Activated T-cell treated with anti-CD3 and anti-CD28 coated beads, Interleukin-2, amount 50 U/mL, for 4 hours (primary cell): ENCODE measurements around the gene PXN. TPM values are rescaled to one million over a fixed set of nuclear protein-coding genes. Genes with fewer than 3 reads are reported as not detected.

Experiments
- ATAC-seq, 2 donors: fragments of 200-7000 bp; cut with Tn5 transposase; one replicate each; pipeline ENCODE4 v1.10.0; 2021
- DNase-seq: peaks from one replicate; pipeline ENCODE4 v3.0.0-alpha.2; 2020
- H3K27me3 Mint-ChIP-seq: one replicate; pipeline ENCODE4 v1.8.0; 2021; ENCODE audit warnings: low read depth, mixed read lengths
- H3K36me3 Mint-ChIP-seq: one replicate; pipeline ENCODE4 v1.8.0; 2022; ENCODE audit warnings: mixed read lengths; ENCODE audit not compliant: insufficient read depth
- H3K4me1 Mint-ChIP-seq: one replicate; pipeline ENCODE4 v1.8.0; 2021; ENCODE audit warnings: low read depth, mixed read lengths
- H3K4me3 Mint-ChIP-seq: one replicate; pipeline ENCODE4 v1.8.0; 2021; ENCODE audit warnings: mild to moderate bottlenecking, moderate library complexity, mixed read lengths
- H3K9me3 Mint-ChIP-seq: one replicate; pipeline ENCODE4 v1.8.0; 2021; ENCODE audit warnings: mixed read lengths
- total RNA-seq, 3 donors: library from RNA; stranded (reverse); gene quantifications; one replicate each; pipeline ENCODE4 v1.2.1, GENCODE V29; 2021

Gene PXN
- total RNA-seq, 3 donors from 2014 or later = 49.2 to 54.0 (median 51.1) TPM

DNA sequence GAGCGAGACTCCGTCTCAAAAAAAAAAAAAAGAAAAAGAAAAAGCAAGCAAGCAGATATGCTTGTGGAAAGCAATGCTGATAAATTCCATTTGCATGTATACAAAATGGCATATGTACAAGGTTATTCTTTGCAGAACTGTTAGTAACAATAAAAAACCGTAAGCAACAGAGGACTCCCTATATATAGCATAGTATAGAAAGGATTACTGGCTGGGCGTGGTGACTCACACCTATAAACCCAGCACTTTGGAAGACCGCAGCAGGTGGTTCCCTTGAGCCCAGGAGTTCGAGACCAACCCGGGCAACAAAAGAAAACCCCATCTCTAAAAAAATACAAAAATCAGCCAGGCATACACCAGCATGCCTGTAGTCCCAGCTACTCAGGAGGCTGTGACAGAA lies 84.6 kb downstream of the PXN start:
- DNase-seq (no peak), ATAC-seq (no peak)
- Mint-ChIP-seq H3K36me3 (peaks cover 53% of the 10 kb centered on the region), H3K4me1 (peaks cover 2% of the 10 kb centered on the region), H3K4me3 (no peak overlapping the region), H3K27me3 (no peaks in the 10 kb centered on the region), H3K9me3 (no peaks in the 10 kb centered on the region)

DNA sequence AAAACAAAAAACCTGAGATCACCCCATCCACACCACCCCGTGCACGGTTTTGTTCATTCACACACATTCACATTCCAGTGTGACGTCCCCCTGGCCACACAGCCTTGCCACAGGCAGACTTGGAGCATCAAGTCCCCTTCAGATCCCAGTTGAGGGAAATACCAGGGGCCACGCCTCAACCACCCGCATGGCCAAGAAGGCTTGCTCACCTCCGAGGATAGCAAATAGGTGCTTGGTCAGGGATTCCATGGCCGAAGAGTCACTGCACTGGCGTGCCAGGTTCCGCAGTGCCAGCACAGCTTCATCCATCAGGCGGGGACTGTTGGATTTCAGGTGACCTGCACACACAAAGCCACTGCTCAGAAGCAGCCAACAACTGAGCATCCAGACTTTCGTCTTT lies 90.0 kb downstream of the PXN start:
- no peaks in the 10 kb centered on the region for H3K4me1 Mint-ChIP-seq
- DNase-seq (no peak), ATAC-seq (no peak)
- H3K4me3 Mint-ChIP-seq = no peak overlapping the region
- peaks cover 49% of the 10 kb centered on the region for H3K36me3 Mint-ChIP-seq
- no peaks in the 10 kb centered on the region for H3K27me3 Mint-ChIP-seq
- H3K9me3 Mint-ChIP-seq = no peaks in the 10 kb centered on the region

DNA sequence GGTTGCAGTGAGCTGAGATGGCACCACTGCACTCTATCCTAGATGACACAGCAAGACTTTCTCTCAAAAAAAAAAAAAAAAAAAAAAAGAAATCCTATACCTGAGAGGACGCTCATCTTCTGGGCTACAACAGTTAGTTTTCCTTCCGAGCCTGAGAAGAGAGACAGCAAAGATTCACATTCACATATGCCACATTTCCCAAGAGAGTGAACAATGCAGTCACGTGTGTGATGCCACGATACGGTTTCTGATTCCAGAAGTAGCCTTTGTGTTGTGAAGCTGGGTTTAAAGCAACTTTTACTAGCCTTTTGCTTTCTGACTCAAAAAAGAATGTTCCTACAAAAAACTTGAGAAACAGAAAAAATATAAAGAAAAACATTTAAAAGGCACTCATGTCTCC lies 90.5 kb downstream of the PXN start:
- no peaks in the 10 kb centered on the region for H3K27me3 Mint-ChIP-seq
- no peak for DNase-seq
- no peak overlapping the region for H3K4me3 Mint-ChIP-seq
- H3K4me1 Mint-ChIP-seq = no peaks in the 10 kb centered on the region
- no peaks in the 10 kb centered on the region for H3K9me3 Mint-ChIP-seq
- H3K36me3 Mint-ChIP-seq = peaks cover 49% of the 10 kb centered on the region
- ATAC-seq = no peak

DNA sequence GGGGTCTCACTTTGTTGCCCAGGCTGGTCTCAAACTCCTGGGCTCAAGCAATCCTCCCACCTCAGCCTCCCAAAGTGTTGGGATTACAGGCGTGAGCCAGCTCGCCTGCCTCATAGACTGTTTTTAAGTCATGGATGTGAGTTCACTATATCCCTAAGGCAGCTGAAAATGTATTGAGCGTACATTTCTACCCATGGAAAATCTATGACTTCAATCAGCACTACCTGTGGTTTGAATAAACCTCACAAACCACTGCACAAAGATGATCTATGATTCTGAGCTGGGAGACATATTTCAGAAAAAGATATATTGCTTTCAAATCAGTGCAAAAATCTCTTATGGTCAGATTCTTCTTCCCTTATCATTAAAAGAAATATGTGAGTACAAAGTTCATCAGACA lies 93.5 kb downstream of the PXN start:
- no peaks in the 10 kb centered on the region for H3K9me3 Mint-ChIP-seq
- no peak for ATAC-seq
- no peak overlapping the region for H3K4me3 Mint-ChIP-seq
- DNase-seq = no peak
- peaks cover 34% of the 10 kb centered on the region for H3K36me3 Mint-ChIP-seq
- H3K27me3 Mint-ChIP-seq = no peaks in the 10 kb centered on the region
- H3K4me1 Mint-ChIP-seq = no peaks in the 10 kb centered on the region

DNA sequence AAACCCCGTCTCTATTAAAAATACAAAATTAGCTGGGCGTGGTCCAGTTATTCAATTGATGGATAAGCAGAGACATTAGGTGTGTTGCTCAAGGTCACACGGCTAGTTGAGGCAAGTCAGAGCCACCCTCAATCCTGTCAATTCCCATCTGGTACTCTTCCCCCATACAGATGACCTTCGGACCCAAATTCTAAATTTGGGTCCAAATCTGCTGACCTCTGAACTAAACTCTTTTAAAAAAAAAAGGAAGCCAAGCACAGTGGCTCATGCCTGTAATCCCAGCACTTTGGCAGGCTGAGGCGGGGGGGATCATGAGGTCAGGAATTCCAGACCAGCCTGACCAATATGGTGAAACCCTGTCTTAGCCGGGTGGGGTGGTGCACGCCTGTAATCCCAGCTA lies 94.9 kb downstream of the PXN start:
- Mint-ChIP-seq H3K4me1 (no peaks in the 10 kb centered on the region), H3K36me3 (peaks cover 21% of the 10 kb centered on the region), H3K27me3 (no peaks in the 10 kb centered on the region), H3K9me3 (no peaks in the 10 kb centered on the region), H3K4me3 (no peak overlapping the region)
- DNase-seq (no peak), ATAC-seq (no peak)

DNA sequence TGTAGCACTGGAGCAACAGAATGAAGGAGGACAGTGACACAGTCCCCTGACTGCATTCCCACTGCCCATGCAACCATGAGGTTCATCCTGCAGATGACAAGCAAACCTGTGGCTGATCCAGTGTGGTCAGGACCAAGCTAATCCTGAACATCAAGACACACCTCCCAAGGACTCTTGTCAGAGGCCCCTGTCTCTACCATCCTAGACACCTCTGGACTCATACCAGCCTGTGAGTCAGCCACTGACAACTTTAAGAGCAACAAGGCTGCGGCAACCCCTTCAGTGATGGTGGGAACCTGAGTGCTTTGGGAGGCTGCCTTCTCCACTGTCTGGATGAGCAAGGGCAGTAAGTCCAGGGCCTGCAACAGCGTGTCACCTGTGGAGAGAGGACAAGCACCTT lies 95.6 kb downstream of the PXN start:
- no peaks in the 10 kb centered on the region for H3K4me1 Mint-ChIP-seq
- no peak for DNase-seq
- ATAC-seq = no peak
- H3K4me3 Mint-ChIP-seq = no peak overlapping the region
- H3K36me3 Mint-ChIP-seq = peaks cover 21% of the 10 kb centered on the region
- no peaks in the 10 kb centered on the region for H3K27me3 Mint-ChIP-seq
- no peaks in the 10 kb centered on the region for H3K9me3 Mint-ChIP-seq

DNA sequence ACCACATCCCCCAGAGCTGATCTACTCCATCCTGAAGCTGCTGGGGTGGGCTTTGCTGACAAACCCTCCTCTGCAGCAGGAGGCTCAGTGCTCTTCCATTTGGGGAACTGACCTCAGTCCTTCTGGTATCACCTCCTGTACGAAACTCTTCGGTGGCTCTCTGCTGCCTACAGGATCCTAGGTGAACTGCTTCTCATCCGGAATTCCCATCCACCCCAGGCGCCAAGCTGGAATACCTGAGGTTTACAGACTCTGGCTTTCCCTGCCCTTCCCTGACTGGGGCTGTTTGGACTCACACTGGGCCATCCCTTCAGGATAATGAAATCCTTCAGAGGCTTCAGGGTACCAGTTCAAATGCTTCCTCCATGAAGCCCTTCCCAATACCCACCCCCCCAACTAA lies 97.2 kb downstream of the PXN start:
- H3K4me3 Mint-ChIP-seq = no peak overlapping the region
- H3K27me3 Mint-ChIP-seq = no peaks in the 10 kb centered on the region
- ATAC-seq = no peak
- no peak for DNase-seq
- peaks cover 16% of the 10 kb centered on the region for H3K36me3 Mint-ChIP-seq
- no peaks in the 10 kb centered on the region for H3K4me1 Mint-ChIP-seq
- H3K9me3 Mint-ChIP-seq = no peaks in the 10 kb centered on the region

DNA sequence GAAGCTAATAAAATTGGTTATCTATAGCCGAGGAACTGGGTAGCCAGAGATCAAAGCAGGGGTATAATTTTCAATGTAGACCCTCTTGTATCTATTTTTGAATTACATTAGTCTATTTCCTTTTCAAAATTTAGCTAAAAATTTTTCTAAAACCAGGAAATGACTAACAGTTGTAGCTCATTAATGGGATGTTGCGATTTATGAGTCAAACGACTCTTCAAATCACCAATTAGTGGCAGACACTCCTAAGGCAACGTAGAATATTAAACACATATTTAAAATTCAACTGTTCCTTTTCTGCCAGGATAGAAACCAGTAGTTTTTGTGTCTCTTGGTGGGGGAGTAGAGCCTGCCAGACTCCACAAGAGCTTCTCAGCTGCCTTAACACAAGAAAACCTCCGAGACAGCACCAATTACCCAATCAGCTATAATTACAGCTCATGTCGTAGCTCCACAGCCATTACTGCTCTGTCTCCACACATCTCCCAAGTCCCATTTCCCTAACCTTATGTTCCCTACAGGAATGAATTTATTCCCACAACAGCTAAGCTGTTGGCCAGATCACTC lies 97.9 kb downstream of the PXN start:
- Mint-ChIP-seq H3K27me3 (no peaks in the 10 kb centered on the region), H3K36me3 (peaks cover 14% of the 10 kb centered on the region), H3K4me1 (no peaks in the 10 kb centered on the region), H3K9me3 (no peaks in the 10 kb centered on the region), H3K4me3 (no peak overlapping the region)
- no peak for ATAC-seq
- no peak for DNase-seq

DNA sequence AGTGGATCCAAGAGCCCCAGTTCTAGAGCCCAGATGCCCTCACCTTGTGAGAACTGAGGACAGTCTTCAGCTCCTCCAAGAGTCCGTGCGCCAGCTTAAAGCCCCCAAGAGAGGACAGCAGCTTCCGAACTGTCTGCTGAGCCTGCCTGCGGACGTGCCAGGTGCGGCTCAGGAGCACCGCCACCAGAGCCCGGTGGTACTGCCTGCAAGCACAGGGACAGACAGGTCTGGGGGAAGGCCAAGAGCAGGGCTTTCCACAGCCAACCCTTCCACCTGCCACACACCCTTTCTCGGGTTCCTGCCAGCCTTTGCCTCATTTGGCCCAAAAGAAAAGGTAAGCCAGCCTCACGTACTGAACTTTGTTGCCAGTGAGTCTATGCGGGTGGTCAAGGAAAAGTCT lies 101.2 kb downstream of the PXN start:
- ATAC-seq (no peak), DNase-seq (no peak)
- no peaks in the 10 kb centered on the region for H3K9me3 Mint-ChIP-seq
- H3K4me3 Mint-ChIP-seq = no peak overlapping the region
- no peaks in the 10 kb centered on the region for H3K27me3 Mint-ChIP-seq
- H3K36me3 Mint-ChIP-seq = peaks cover 36% of the 10 kb centered on the region
- H3K4me1 Mint-ChIP-seq = no peaks in the 10 kb centered on the region

DNA sequence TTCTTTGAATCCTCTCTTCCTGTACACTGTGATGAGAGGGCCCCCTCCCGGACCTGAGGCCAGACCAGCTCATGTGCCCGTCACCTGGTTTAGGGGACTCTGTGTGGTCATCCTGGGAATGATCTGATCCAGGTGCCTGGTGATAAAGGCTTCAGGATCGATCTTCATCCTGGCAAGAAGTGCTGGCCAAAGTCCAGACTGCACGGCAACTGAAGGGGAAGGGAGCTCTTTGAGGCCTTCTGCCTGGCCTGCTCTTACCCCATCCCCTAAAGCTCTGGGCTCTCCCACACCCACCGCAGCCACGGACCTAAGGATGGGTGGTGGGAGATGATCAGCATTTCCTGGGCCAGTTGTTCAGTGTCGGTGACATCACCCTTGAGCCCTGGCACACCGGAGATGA lies 102.8 kb downstream of the PXN start:
- Mint-ChIP-seq H3K9me3 (no peaks in the 10 kb centered on the region), H3K36me3 (peaks cover 38% of the 10 kb centered on the region), H3K4me1 (no peaks in the 10 kb centered on the region), H3K4me3 (no peak overlapping the region), H3K27me3 (no peaks in the 10 kb centered on the region)
- DNase-seq = no peak
- ATAC-seq = no peak

DNA sequence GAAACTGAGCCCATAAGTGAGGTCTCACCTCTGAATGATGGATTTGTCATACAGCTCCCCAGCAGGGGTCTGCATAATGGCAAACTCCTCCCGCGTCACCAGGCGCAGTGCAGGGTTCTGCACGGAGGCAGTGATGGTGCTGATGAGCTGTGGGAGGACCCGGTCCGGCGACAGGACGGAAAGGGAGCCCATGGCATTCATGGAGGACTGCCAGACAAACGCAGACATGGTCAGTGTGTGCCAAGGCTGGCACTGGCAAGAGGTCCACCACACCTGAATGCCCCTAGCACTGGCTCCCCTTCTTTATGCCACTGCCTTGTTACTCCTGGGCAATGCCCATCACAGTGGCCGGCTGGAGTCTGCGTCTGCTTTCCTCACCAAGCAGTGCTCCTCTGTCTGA lies 103.7 kb downstream of the PXN start:
- ATAC-seq (no peak), DNase-seq (no peak)
- no peaks in the 10 kb centered on the region for H3K4me1 Mint-ChIP-seq
- H3K36me3 Mint-ChIP-seq = peaks cover 43% of the 10 kb centered on the region
- no peaks in the 10 kb centered on the region for H3K9me3 Mint-ChIP-seq
- no peak overlapping the region for H3K4me3 Mint-ChIP-seq
- H3K27me3 Mint-ChIP-seq = no peaks in the 10 kb centered on the region

Other genes starting within 250 kb of the PXN start
- 10 to 100 TPM; 70.4 to 90.8 (median 74.6) TPM for gene RAB35, start 149.0 kb downstream of the PXN start, total RNA-seq
- 100 to 1,000 TPM; 192 to 204 (median 200) TPM for gene GCN1, start 71.0 kb downstream of the PXN start, total RNA-seq
- gene RPLP0, start 64.6 kb downstream of the PXN start, total RNA-seq = 1,000 to 10,000 TPM; 4,185 to 4,369 (median 4,226) TPM
- 1,000 to 10,000 TPM; 2,997 to 5,108 (median 5,011) TPM for gene RNU4-2, start 26.2 kb upstream of the PXN start, total RNA-seq
- 1,000 to 10,000 TPM in 2 of 3 donors, 100 to 1,000 TPM in 1; 980 to 2,356 (median 1,498) TPM for gene RNU4-1, start 27.5 kb upstream of the PXN start, total RNA-seq
- gene SIRT4, start 36.6 kb upstream of the PXN start, total RNA-seq = 1 to 10 TPM; 1.3 to 1.8 (median 1.5) TPM
- 1 to 10 TPM in 2 of 3 donors, under 1 TPM in 1; 0.79 to 1.3 (median 1.1) TPM for gene PLA2G1B, start 62.0 kb upstream of the PXN start, total RNA-seq
- gene MSI1, start 103.4 kb upstream of the PXN start, total RNA-seq = under 1 TPM; 0.16 to 0.41 (median 0.25) TPM
- 100 to 1,000 TPM; 495 to 510 (median 508) TPM for gene COX6A1, start 172.4 kb upstream of the PXN start, total RNA-seq
- gene TRIAP1, start 180.7 kb upstream of the PXN start, total RNA-seq = 10 to 100 TPM; 60.7 to 68.9 (median 66.4) TPM
- 10 to 100 TPM; 47.6 to 58.0 (median 55.1) TPM for gene GATC, start 180.7 kb upstream of the PXN start, total RNA-seq
- gene SRSF9, start 204.0 kb upstream of the PXN start, total RNA-seq = 100 to 1,000 TPM; 259 to 288 (median 272) TPM
- gene DYNLL1, start 230.4 kb upstream of the PXN start, total RNA-seq = 100 to 1,000 TPM; 243 to 252 (median 248) TPM